Upper lobe of right lung (tissue), 1 donor: ENCODE measurements around the gene ANKRD33. TPM values are rescaled to one million over a fixed set of nuclear protein-coding genes. Genes with fewer than 3 reads are reported as not detected.
A peak's percentile ranks its signal among the peaks of the same experiment; 100 is the strongest.

Source experiments
- ATAC-seq: fragments of 200-7000 bp; cut with Tn5 transposase; one replicate; pipeline ENCODE4 v1.9.1; 2020; ENCODE audit warnings: mild to moderate bottlenecking, moderate library complexity
- DNase-seq: peaks from one replicate; pipeline ENCODE4 v3.0.0-alpha.2; 2020
- H3K27ac ChIP-seq: fragments of 200-600 bp; one replicate; pipeline ENCODE4 v1.8.0; 2022
- H3K27me3 ChIP-seq: fragments of 200-600 bp; one replicate; pipeline ENCODE4 v1.8.0; 2022; ENCODE audit warnings: mild to moderate bottlenecking
- H3K36me3 ChIP-seq: fragments of 200-600 bp; one replicate; pipeline ENCODE4 v1.8.0; 2022
- H3K4me1 ChIP-seq: fragments of 200-600 bp; one replicate; pipeline ENCODE4 v1.8.0; 2022
- H3K4me3 ChIP-seq: fragments of 200-600 bp; one replicate; pipeline ENCODE4 v1.8.0; 2022; ENCODE audit warnings: mild to moderate bottlenecking
- H3K9me3 ChIP-seq: fragments of 200-600 bp; one replicate; pipeline ENCODE4 v1.8.0; 2022
- CTCF ChIP-seq: fragments of 200-600 bp; IDR thresholded peaks from one replicate; pipeline ENCODE4 v1.8.0; 2022; ENCODE audit warnings: antibody characterized with exemption
- intact Hi-C: fragments of 100-400 bp; cut with DNase I; formaldehyde crosslinking; loops from one replicate; pipeline ENCODE4 v1.11.0; 2022
- total RNA-seq: library from RNA; stranded (reverse); fragmentation: NEBNext Ultra II Directional; extraction: Animal tissue kit (Norgen Biotek cat#: 25700); gene quantifications from one replicate; pipeline ENCODE4 v1.2.1, GENCODE V29; 2021
- donor health status: DM: no; HTN: yes; CAD: no; lungs with severe emphysema.

The ANKRD33 gene
- total RNA-seq, 1 donor from 2014 or later = not detected

- H3K4me1 ChIP-seq = peaks cover 36% of the 10 kb centered on the region
- H3K4me3 ChIP-seq = no peak overlapping the region
- no peak for TF ChIP-seq CTCF
- H3K36me3 ChIP-seq = no peaks in the 10 kb centered on the region
- intact Hi-C loops = no loop called here
- ATAC-seq (no peak), DNase-seq (peak; percentile 9)
- H3K27ac ChIP-seq = no peak overlapping the region
- no peaks in the 10 kb centered on the region for H3K9me3 ChIP-seq
- peaks cover 55% of the 10 kb centered on the region for H3K27me3 ChIP-seq
Observed at GRCh38 chr12:51866762-51867161, 21.1 kb upstream of the ANKRD33 start.

- ATAC-seq = no peak
- H3K27ac ChIP-seq = no peak overlapping the region
- H3K4me1 ChIP-seq = peaks cover 36% of the 10 kb centered on the region
- intact Hi-C loops = no loop called here
- H3K36me3 ChIP-seq = no peaks in the 10 kb centered on the region
- no peak for TF ChIP-seq CTCF
- H3K27me3 ChIP-seq = peaks cover 53% of the 10 kb centered on the region
- H3K4me3 ChIP-seq = no peak overlapping the region
- DNase-seq = no peak
- H3K9me3 ChIP-seq = no peaks in the 10 kb centered on the region
Observed at GRCh38 chr12:51867371-51867770, 20.5 kb upstream of the ANKRD33 start.

GRCh38 chr12:51867796-51868428 is 20.0 kb upstream of the ANKRD33 start:
- H3K36me3 ChIP-seq = no peaks in the 10 kb centered on the region
- H3K27ac ChIP-seq = no peak overlapping the region
- H3K27me3 ChIP-seq = peaks cover 53% of the 10 kb centered on the region
- ATAC-seq (no peak), DNase-seq (peak; percentile 41)
- no peaks in the 10 kb centered on the region for H3K9me3 ChIP-seq
- no peak for TF ChIP-seq CTCF
- H3K4me3 ChIP-seq = no peak overlapping the region
- intact Hi-C loops = no loop called here
- peaks cover 36% of the 10 kb centered on the region for H3K4me1 ChIP-seq

- no peak for TF ChIP-seq CTCF
- peak; percentile 62 for DNase-seq
- peak overlapping the region; percentile 42 for H3K4me3 ChIP-seq
- peaks cover 49% of the 10 kb centered on the region for H3K27me3 ChIP-seq
- ATAC-seq = peak; percentile 4
- no peaks in the 10 kb centered on the region for H3K9me3 ChIP-seq
- peaks cover 30% of the 10 kb centered on the region for H3K4me1 ChIP-seq
- intact Hi-C loops = no loop called here
- no peak overlapping the region for H3K27ac ChIP-seq
- no peaks in the 10 kb centered on the region for H3K36me3 ChIP-seq
Observed at GRCh38 chr12:51868821-51869495, 18.9 kb upstream of the ANKRD33 start.

GRCh38 chr12:51869496-51869865 is 18.4 kb upstream of the ANKRD33 start:
- ATAC-seq (no peak), DNase-seq (peak; percentile 44)
- no peak overlapping the region for H3K27ac ChIP-seq
- H3K4me1 ChIP-seq = peaks cover 25% of the 10 kb centered on the region
- H3K9me3 ChIP-seq = no peaks in the 10 kb centered on the region
- H3K27me3 ChIP-seq = peaks cover 45% of the 10 kb centered on the region
- no peaks in the 10 kb centered on the region for H3K36me3 ChIP-seq
- peak overlapping the region; percentile 42 for H3K4me3 ChIP-seq
- intact Hi-C loops = no loop called here
- no peak for TF ChIP-seq CTCF
